Measurements from ENCODE around the gene RRP15. TPM values are rescaled to one million over a fixed set of nuclear protein-coding genes. Genes with fewer than 3 reads are reported as not detected.

RRP15 gene
- total and polyA plus RNA-seq, 3 experiments from 2014 or later = 18.2 to 49.4 (median 46.1) TPM

DNA sequence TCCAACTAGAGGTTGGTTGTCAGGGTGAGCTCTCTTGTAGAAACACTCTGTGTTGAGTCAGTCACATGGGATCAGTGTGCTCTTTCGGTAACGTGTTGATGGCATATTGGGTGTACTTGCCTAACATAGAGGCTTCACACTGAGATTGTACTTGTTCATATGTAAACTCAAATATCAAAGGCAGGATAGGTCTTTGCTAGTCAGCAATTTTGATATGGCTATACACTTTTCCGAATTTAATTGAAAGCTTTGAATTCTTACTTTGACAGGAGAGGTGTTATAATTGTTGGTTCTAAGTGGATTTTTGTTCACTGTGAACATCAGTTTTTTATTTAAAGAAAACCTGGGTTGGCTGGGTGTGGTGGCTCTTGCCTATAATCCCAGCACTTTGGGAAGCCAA lies 43.7 kb downstream of the RRP15 start:
- H3K9me3 ChIP-seq (ENCODE audit: low read length) = no peaks in the 10 kb centered on the region
- no peaks in the 10 kb centered on the region for H3K9me3 Mint-ChIP-seq
- no peak for DNase-seq
- no peak overlapping the region for H3K4me3 ChIP-seq (ENCODE audit: low read length)
- H3K36me3 Mint-ChIP-seq = peaks cover 0 to 37% (median 22%) of the 10 kb centered on the region in 3 donors
- no peaks in the 10 kb centered on the region for H3K27me3 Mint-ChIP-seq
- H3K4me1 Mint-ChIP-seq = peaks cover 0 to 3% (median 0%) of the 10 kb centered on the region in 3 donors
- no peaks in the 10 kb centered on the region for H3K27me3 ChIP-seq (ENCODE audit: insufficient read depth, low read length, poor library complexity, severe bottlenecking)
- no peak overlapping the region for H3K27ac ChIP-seq (ENCODE audit: low read depth, low read length)
- H3K4me3 Mint-ChIP-seq = no peak overlapping the region
- POLR2A ChIA-PET = no interaction called here
- CTCF ChIA-PET = interaction anchor here (0.8 to 2.2 kb wide), 3 partner anchors 13 to 193 kb away, joined by 3 to 6 read pairs (median 3); no protein-coding TSS in a partner anchor
- no peak overlapping the region for H3K27ac Mint-ChIP-seq
- H3K4me1 ChIP-seq (ENCODE audit: insufficient read depth, low read length) = no peaks in the 10 kb centered on the region
- no peaks in the 10 kb centered on the region for H3K36me3 ChIP-seq (ENCODE audit: insufficient read depth, low read length)

DNA sequence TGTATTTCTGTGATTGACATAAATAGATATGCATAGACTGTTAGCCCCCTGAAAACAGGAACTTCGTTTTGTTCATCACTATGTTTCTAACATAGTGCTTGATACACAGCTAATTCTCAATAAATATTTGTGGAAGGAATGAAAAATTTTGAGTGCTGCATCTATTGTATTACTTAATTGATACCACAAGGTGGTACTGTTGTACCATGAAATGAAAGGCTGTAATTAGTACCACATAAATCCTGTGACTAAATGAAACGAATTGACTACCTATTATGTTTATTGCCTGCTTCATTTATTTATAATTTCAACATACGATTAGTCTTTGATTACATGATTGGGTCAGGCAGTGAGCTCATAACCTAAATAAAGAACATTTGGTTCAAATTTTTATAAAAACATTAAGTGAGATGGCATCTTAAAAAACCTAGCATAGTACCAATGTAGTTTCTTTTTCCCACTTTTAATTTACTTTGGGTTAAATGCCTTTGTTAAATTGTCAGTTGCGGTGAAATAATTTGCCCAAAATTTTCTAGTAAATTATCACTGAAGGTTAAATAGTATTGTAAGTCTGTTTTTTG lies 45.0 kb downstream of the RRP15 start:
- no peaks in the 10 kb centered on the region for H3K27me3 ChIP-seq (ENCODE audit: insufficient read depth, low read length, poor library complexity, severe bottlenecking)
- Mint-ChIP-seq H3K9me3 (no peaks in the 10 kb centered on the region), H3K27me3 (no peaks in the 10 kb centered on the region), H3K4me1 (peaks cover 0 to 3% (median 0%) of the 10 kb centered on the region in 3 donors), H3K27ac (no peak overlapping the region), H3K36me3 (peaks cover 0 to 30% (median 15%) of the 10 kb centered on the region in 3 donors), H3K4me3 (no peak overlapping the region)
- peak in 1 of 5 donors; percentile 23 for DNase-seq
- ChIA-PET CTCF (interaction anchor here (0.8 to 2.2 kb wide), 6 partner anchors 9 to 1088 kb away, joined by 3 to 7 read pairs (median 4); no protein-coding TSS in a partner anchor), POLR2A (no interaction called here)
- no peaks in the 10 kb centered on the region for H3K9me3 ChIP-seq (ENCODE audit: low read length)
- no peak overlapping the region for H3K4me3 ChIP-seq (ENCODE audit: low read length)
- H3K27ac ChIP-seq (ENCODE audit: low read depth, low read length) = no peak overlapping the region
- H3K36me3 ChIP-seq (ENCODE audit: insufficient read depth, low read length) = no peaks in the 10 kb centered on the region
- H3K4me1 ChIP-seq (ENCODE audit: insufficient read depth, low read length) = no peaks in the 10 kb centered on the region

GRCh38 chr1:218332416-218332815 lies 47.3 kb downstream of the RRP15 start:
- Histone ChIP-seq H3K9me3 (ENCODE audit: low read length) (no peaks in the 10 kb centered on the region), H3K27ac (ENCODE audit: low read depth, low read length) (no peak overlapping the region), H3K4me1 (ENCODE audit: insufficient read depth, low read length) (no peaks in the 10 kb centered on the region), H3K36me3 (ENCODE audit: insufficient read depth, low read length) (no peaks in the 10 kb centered on the region), H3K4me3 (ENCODE audit: low read length) (no peak overlapping the region), H3K27me3 (ENCODE audit: insufficient read depth, low read length, poor library complexity, severe bottlenecking) (no peaks in the 10 kb centered on the region)
- H3K27ac Mint-ChIP-seq = no peak overlapping the region
- peaks cover 0 to 33% (median 15%) of the 10 kb centered on the region in 3 donors for H3K36me3 Mint-ChIP-seq
- CTCF ChIA-PET = no interaction called here
- DNase-seq = no peak
- H3K27me3 Mint-ChIP-seq = no peaks in the 10 kb centered on the region
- POLR2A ChIA-PET = no interaction called here
- H3K4me1 Mint-ChIP-seq = peaks cover 0 to 3% (median 0%) of the 10 kb centered on the region in 3 donors
- H3K4me3 Mint-ChIP-seq = no peak overlapping the region
- no peaks in the 10 kb centered on the region for H3K9me3 Mint-ChIP-seq

DNA sequence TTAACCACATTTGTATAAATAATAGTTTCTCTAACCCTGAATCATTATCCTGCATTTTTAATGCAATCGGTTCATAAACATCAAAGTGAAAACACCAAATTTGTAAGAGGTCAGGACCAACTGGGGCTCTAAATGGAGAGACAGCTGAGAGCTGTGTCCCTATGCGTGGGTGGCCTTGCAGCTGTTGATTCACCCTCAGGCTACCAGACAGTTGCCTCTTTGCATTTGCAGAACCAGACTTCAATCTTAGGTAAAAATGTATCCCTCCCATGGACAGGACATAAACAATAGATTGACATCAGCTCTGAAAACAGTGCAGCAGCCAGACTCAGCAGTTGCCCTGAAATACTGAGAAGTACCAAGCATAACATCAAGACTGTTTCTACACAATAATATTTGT lies 51.2 kb downstream of the RRP15 start:
- Mint-ChIP-seq H3K27me3 (no peaks in the 10 kb centered on the region), H3K27ac (no peak overlapping the region), H3K4me3 (no peak overlapping the region), H3K9me3 (no peaks in the 10 kb centered on the region), H3K36me3 (peaks cover 0 to 25% (median 10%) of the 10 kb centered on the region in 3 donors), H3K4me1 (no peaks in the 10 kb centered on the region)
- H3K27ac ChIP-seq (ENCODE audit: low read depth, low read length) = no peak overlapping the region
- no peaks in the 10 kb centered on the region for H3K27me3 ChIP-seq (ENCODE audit: insufficient read depth, low read length, poor library complexity, severe bottlenecking)
- H3K4me1 ChIP-seq (ENCODE audit: insufficient read depth, low read length) = no peaks in the 10 kb centered on the region
- CTCF ChIA-PET = no interaction called here
- no peaks in the 10 kb centered on the region for H3K9me3 ChIP-seq (ENCODE audit: low read length)
- H3K36me3 ChIP-seq (ENCODE audit: insufficient read depth, low read length) = no peaks in the 10 kb centered on the region
- no peak overlapping the region for H3K4me3 ChIP-seq (ENCODE audit: low read length)
- no peak for DNase-seq
- POLR2A ChIA-PET = no interaction called here

GRCh38 chr1:218339267-218339831 lies 54.3 kb downstream of the RRP15 start:
- ChIA-PET POLR2A (no interaction called here), CTCF (interaction anchor here (1.6 kb wide), 1 partner anchor 9 kb away, joined by 7 read pairs; no protein-coding TSS in a partner anchor)
- peaks cover 5% of the 10 kb centered on the region for H3K27me3 ChIP-seq (ENCODE audit: insufficient read depth, low read length, poor library complexity, severe bottlenecking)
- Mint-ChIP-seq H3K4me3 (no peak overlapping the region), H3K9me3 (no peaks in the 10 kb centered on the region), H3K36me3 (peaks cover 5 to 14% (median 6%) of the 10 kb centered on the region in 3 donors), H3K27ac (no peak overlapping the region), H3K27me3 (peaks cover 0 to 10% of the 10 kb centered on the region in 2 donors), H3K4me1 (no peaks in the 10 kb centered on the region)
- no peaks in the 10 kb centered on the region for H3K9me3 ChIP-seq (ENCODE audit: low read length)
- H3K27ac ChIP-seq (ENCODE audit: low read depth, low read length) = no peak overlapping the region
- no peak overlapping the region for H3K4me3 ChIP-seq (ENCODE audit: low read length)
- H3K36me3 ChIP-seq (ENCODE audit: insufficient read depth, low read length) = no peaks in the 10 kb centered on the region
- peaks cover 2% of the 10 kb centered on the region for H3K4me1 ChIP-seq (ENCODE audit: insufficient read depth, low read length)
- DNase-seq = no peak

- Histone ChIP-seq H3K27ac (ENCODE audit: low read depth, low read length) (no peak overlapping the region), H3K27me3 (ENCODE audit: insufficient read depth, low read length, poor library complexity, severe bottlenecking) (peaks cover 5% of the 10 kb centered on the region), H3K4me3 (ENCODE audit: low read length) (no peak overlapping the region), H3K36me3 (ENCODE audit: insufficient read depth, low read length) (no peaks in the 10 kb centered on the region), H3K4me1 (ENCODE audit: insufficient read depth, low read length) (peaks cover 15% of the 10 kb centered on the region), H3K9me3 (ENCODE audit: low read length) (no peaks in the 10 kb centered on the region)
- Mint-ChIP-seq H3K4me1 (peaks cover 3 to 4% (median 4%) of the 10 kb centered on the region in 3 donors), H3K36me3 (peaks cover 4 to 5% (median 5%) of the 10 kb centered on the region in 3 donors), H3K27me3 (peaks cover 1 to 14% of the 10 kb centered on the region in 2 donors), H3K9me3 (no peaks in the 10 kb centered on the region), H3K27ac (no peak overlapping the region), H3K4me3 (no peak overlapping the region)
- CTCF ChIA-PET = no interaction called here
- no peak for DNase-seq
- POLR2A ChIA-PET = no interaction called here
Observed at GRCh38 chr1:218341325-218341724, 56.2 kb downstream of the RRP15 start.

GRCh38 chr1:218342091-218342490 lies 57.0 kb downstream of the RRP15 start:
- ChIA-PET POLR2A (no interaction called here), CTCF (no interaction called here)
- Histone ChIP-seq H3K9me3 (ENCODE audit: low read length) (no peaks in the 10 kb centered on the region), H3K4me3 (ENCODE audit: low read length) (no peak overlapping the region), H3K36me3 (ENCODE audit: insufficient read depth, low read length) (no peaks in the 10 kb centered on the region), H3K27ac (ENCODE audit: low read depth, low read length) (no peak overlapping the region), H3K27me3 (ENCODE audit: insufficient read depth, low read length, poor library complexity, severe bottlenecking) (peaks cover 5% of the 10 kb centered on the region), H3K4me1 (ENCODE audit: insufficient read depth, low read length) (peaks cover 19% of the 10 kb centered on the region)
- DNase-seq = no peak
- Mint-ChIP-seq H3K9me3 (no peaks in the 10 kb centered on the region), H3K4me1 (peaks cover 9 to 12% (median 12%) of the 10 kb centered on the region in 3 donors), H3K36me3 (peaks cover under 1 to 5% (median 4%) of the 10 kb centered on the region in 3 donors), H3K27ac (no peak overlapping the region), H3K27me3 (peaks cover 5 to 21% of the 10 kb centered on the region in 2 donors), H3K4me3 (no peak overlapping the region)

GRCh38 chr1:218344814-218345672 lies 60.0 kb downstream of the RRP15 start, which contains the start of gene TGFB2:
TSS of gene TGFB2 (plus strand) at chr1:218345336. CDS start at chr1:218346702, 1,366 bp downstream.
- H3K27ac ChIP-seq (ENCODE audit: low read depth, low read length) = no peak within 1 kb of the TSS
- no peaks in the 10 kb centered on the region for H3K9me3 ChIP-seq (ENCODE audit: low read length)
- ChIA-PET POLR2A (no interaction called here), CTCF (no interaction called here)
- Mint-ChIP-seq H3K27me3 (peaks cover 5 to 25% of the 10 kb centered on the region in 2 donors), H3K9me3 (no peaks in the 10 kb centered on the region), H3K27ac (peak within 1 kb of the TSS in 7 of 8 donors; percentile 5 to 76 (median 40)), H3K4me3 (no peak within 1 kb of the TSS), H3K4me1 (peaks cover 21 to 37% (median 22%) of the 10 kb centered on the region in 3 donors), H3K36me3 (peaks cover 0 to 5% (median 4%) of the 10 kb centered on the region in 3 donors)
- peaks cover 5% of the 10 kb centered on the region for H3K27me3 ChIP-seq (ENCODE audit: insufficient read depth, low read length, poor library complexity, severe bottlenecking)
- peaks cover 26% of the 10 kb centered on the region for H3K4me1 ChIP-seq (ENCODE audit: insufficient read depth, low read length)
- no peaks in the 10 kb centered on the region for H3K36me3 ChIP-seq (ENCODE audit: insufficient read depth, low read length)
- no peak for DNase-seq
- peak within 1 kb of the TSS; percentile 61 for H3K4me3 ChIP-seq (ENCODE audit: low read length)

All from CD8-positive, alpha-beta memory T cell (primary cell).